Measurements from ENCODE around the gene AP4M1. TPM values are rescaled to one million over a fixed set of nuclear protein-coding genes. Genes with fewer than 3 reads are reported as not detected.

AP4M1 gene
- total RNA-seq, 1 donor from 2014 or later = 16.9 TPM

GRCh38 chr7:100157334-100158228 is 56.1 kb downstream of the AP4M1 start:
- H3K4me3 Mint-ChIP-seq (ENCODE audit: unreplicated experiment) = peak overlapping the region; percentile 75
- H3K27me3 Mint-ChIP-seq (ENCODE audit: low read depth) = no peaks in the 10 kb centered on the region
- TF ChIP-seq CTCF (IDR thresholded peaks at IDR 0.05) = peak; percentile 59
- H3K27ac Mint-ChIP-seq (ENCODE audit: unreplicated experiment) = peak overlapping the region; percentile 76
- no peak for DNase-seq (ENCODE audit: low spot score)
- H3K9me3 Mint-ChIP-seq (ENCODE audit: low read depth) = no peaks in the 10 kb centered on the region
- H3K4me1 Mint-ChIP-seq (ENCODE audit: low read depth) = peaks cover 28% of the 10 kb centered on the region
- peaks cover 5% of the 10 kb centered on the region for H3K36me3 Mint-ChIP-seq (ENCODE audit: low read depth)

Small RNA genes lying within 50 kb of the gene (microRNA-seq; reads per million reads assigned to microRNA genes)
- gene MIR106B (ENCODE audit: borderline number of aligned reads) (1,273 reads per million, percentile 81 among the genes with 10 or more reads in this experiment), gene MIR25 (ENCODE audit: borderline number of aligned reads) (132 reads per million, percentile 60 among the genes with 10 or more reads in this experiment), gene MIR4658 (ENCODE audit: borderline number of aligned reads) (not detected), gene MIR93 (ENCODE audit: borderline number of aligned reads) (3,758 reads per million, percentile 89 among the genes with 10 or more reads in this experiment)

Other genes with a start within 250 kb of the AP4M1 start
- gene OR2AE1, start 224.6 kb upstream of the AP4M1 start, total RNA-seq = 0.39 TPM in 1 of 3 replicates, not detected in the others
- gene TRIM4, start 182.1 kb upstream of the AP4M1 start, total RNA-seq = 11.1 to 12.1 TPM (median 11.5 TPM) in 3 replicates
- gene GJC3, start 172.0 kb upstream of the AP4M1 start, total RNA-seq = not detected in 3 replicates
- gene AZGP1, start 125.6 kb upstream of the AP4M1 start, total RNA-seq = not detected in 3 replicates
- 61.5 to 72.1 TPM (median 62.3 TPM) in 3 replicates for gene ZKSCAN1, start 86.0 kb upstream of the AP4M1 start, total RNA-seq
- 9.6 to 13.1 TPM (median 11.8 TPM) in 3 replicates for gene ZSCAN21, start 51.9 kb upstream of the AP4M1 start, total RNA-seq
- 21.9 to 28.4 TPM (median 22.1 TPM) in 3 replicates for gene ZNF3, start 19.9 kb upstream of the AP4M1 start, total RNA-seq
- 80.1 to 111 TPM (median 83.1 TPM) in 3 replicates for gene COPS6, start 12.7 kb upstream of the AP4M1 start, total RNA-seq
- gene MCM7, start 246 bp upstream of the AP4M1 start, total RNA-seq = 34.0 to 63.8 TPM (median 34.1 TPM) in 3 replicates
- gene TAF6, start 17.7 kb downstream of the AP4M1 start, total RNA-seq = 53.5 to 58.5 TPM (median 54.9 TPM) in 3 replicates
- 29.8 to 46.4 TPM (median 31.5 TPM) in 3 replicates for gene CNPY4, start 18.0 kb downstream of the AP4M1 start, total RNA-seq
- gene MBLAC1, start 25.3 kb downstream of the AP4M1 start, total RNA-seq = 1.7 to 3.2 TPM (median 2.5 TPM) in 3 replicates
- 73.2 to 89.4 TPM (median 75.7 TPM) in 3 replicates for gene LAMTOR4, start 47.3 kb downstream of the AP4M1 start, total RNA-seq
- 15.4 to 19.7 TPM (median 16.3 TPM) in 3 replicates for gene TRAPPC14, start 57.1 kb downstream of the AP4M1 start, total RNA-seq
- 1.8 to 4.9 TPM (median 4.3 TPM) in 3 replicates for gene GAL3ST4, start 67.0 kb downstream of the AP4M1 start, total RNA-seq
- gene GPC2, start 75.7 kb downstream of the AP4M1 start, total RNA-seq = 6.2 to 7.3 TPM (median 6.7 TPM) in 3 replicates
- gene STAG3, start 76.3 kb downstream of the AP4M1 start, total RNA-seq = 0.57 to 1.2 TPM (median 0.64 TPM) in 3 replicates
- gene PVRIG, start 118.3 kb downstream of the AP4M1 start, total RNA-seq = not detected in 3 replicates
- gene SPDYE3, start 206.1 kb downstream of the AP4M1 start, total RNA-seq = not detected in 3 replicates

Data from chondrocyte (in vitro differentiated cells).